DOHH2 (cell line): ENCODE measurements around the gene TMEM106C.
A peak's percentile ranks its signal among the peaks of the same experiment; 100 is the strongest.

Experiments
- H3F3A ChIP-seq: fragments of 200-600 bp; sonication (generic), shearing (Covaris generic); 2 replicates; pipeline ENCODE4 v1.6.0; 2016; ENCODE audit warnings: antibody characterized with exemption, mild to moderate bottlenecking; ENCODE audit not compliant: control insufficient read depth, insufficient read depth
- H3K27ac ChIP-seq: fragments of 200-600 bp; sonication (generic); 2 replicates; pipeline ENCODE4 v1.5.1; 2014; ENCODE audit warnings: low read depth, mild to moderate bottlenecking, low read length, moderate library complexity
- H3K27me3 ChIP-seq: fragments of 200-600 bp; sonication (generic); 2 replicates; pipeline ENCODE4 v1.6.1; 2014; ENCODE audit warnings: mild to moderate bottlenecking, low read length, mixed read lengths; ENCODE audit not compliant: control insufficient read depth
- H3K36me3 ChIP-seq: fragments of 200-600 bp; sonication (generic); 2 replicates; pipeline ENCODE4 v1.6.1; 2014; ENCODE audit warnings: mild to moderate bottlenecking, low read length, moderate library complexity, mixed read lengths; ENCODE audit not compliant: control insufficient read depth
- H3K4me1 ChIP-seq: fragments of 200-600 bp; sonication (generic); 2 replicates; pipeline ENCODE4 v1.6.1; 2014; ENCODE audit warnings: mild to moderate bottlenecking, low read length, mixed read lengths; ENCODE audit not compliant: control insufficient read depth
- H3K4me2 ChIP-seq: fragments of 200-600 bp; sonication (generic); 2 replicates; pipeline ENCODE4 v1.6.0; 2014; ENCODE audit warnings: mild to moderate bottlenecking, low read length, moderate library complexity
- H3K4me3 ChIP-seq: fragments of 200-600 bp; sonication (generic); 2 replicates; pipeline ENCODE4 v1.5.1; 2014; ENCODE audit warnings: mild to moderate bottlenecking, low read length, mixed read lengths
- H3K79me2 ChIP-seq: fragments of 200-600 bp; sonication (generic); 2 replicates; pipeline ENCODE4 v1.6.1; 2014; ENCODE audit warnings: mild to moderate bottlenecking, low read length, mixed read lengths; ENCODE audit not compliant: control insufficient read depth
- H3K9me2 ChIP-seq: fragments of 200-600 bp; sonication (generic); replicated peaks from 2 replicates; pipeline ENCODE4 v1.6.1; 2014; ENCODE audit warnings: mild to moderate bottlenecking, low read length, mixed read lengths; ENCODE audit not compliant: control insufficient read depth
- H3K9me3 ChIP-seq: fragments of 200-600 bp; sonication (generic); 2 replicates; pipeline ENCODE4 v1.6.1; 2014; ENCODE audit warnings: antibody characterized with exemption, low read length, mixed read lengths; ENCODE audit not compliant: control insufficient read depth, insufficient read depth
- H4K20me1 ChIP-seq: fragments of 200-600 bp; sonication (generic); 2 replicates; pipeline ENCODE4 v1.6.0; 2014; ENCODE audit warnings: low read depth, mild to moderate bottlenecking, antibody characterized with exemption, low read length, moderate library complexity; ENCODE audit not compliant: control insufficient read depth, insufficient read depth
- CTCF ChIP-seq: fragments of 200-600 bp; sonication (generic); IDR thresholded peaks from one replicate; pipeline ENCODE4 v1.5.1; 2014; ENCODE audit warnings: antibody characterized with exemption, mild to moderate bottlenecking, low read depth, low read length; ENCODE audit not compliant: poor library complexity, severe bottlenecking
- EZH2phosphoT487 ChIP-seq: fragments of 200-600 bp; sonication (generic); IDR thresholded peaks from 2 replicates; pipeline ENCODE4 v1.6.1; 2017; ENCODE audit warnings: borderline replicate concordance, mild to moderate bottlenecking, antibody characterized with exemption, low read length, moderate library complexity, mixed read lengths

The TMEM106C gene

GRCh38 chr12:47963340-47964040, at the start of gene TMEM106C:
Gene TMEM106C (plus strand): TSS chr12:47963596. CDS start chr12:47964237, 641 bp downstream.
- Histone ChIP-seq H3F3A (no peaks in the 10 kb centered on the region), H3K27ac (peak within 1 kb of the TSS; percentile 12; the same call in 1 of the 2 replicates), H3K27me3 (0 out of 2 replicates have a peak, but pooled peaks cover 3% of the 10 kb centered on the region), H3K4me1 (peaks cover 33% of the 10 kb centered on the region), H3K36me3 (peaks cover 45% of the 10 kb centered on the region), H3K79me2 (peaks cover 26% of the 10 kb centered on the region), H3K4me2 (peak within 1 kb of the TSS; percentile 79), H3K9me2 (no peaks in the 10 kb centered on the region), H3K4me3 (peak within 1 kb of the TSS; percentile 79), H3K9me3 (peaks cover 3% of the 10 kb centered on the region; the same call in 1 of the 2 replicates), H4K20me1 (0 out of 2 replicates have a peak, but pooled peaks cover 4% of the 10 kb centered on the region)
- peak; percentile 93 for TF ChIP-seq CTCF
- no peak for TF ChIP-seq EZH2phosphoT487

- TF ChIP-seq CTCF (no peak), EZH2phosphoT487 (no peak)
- Histone ChIP-seq H3K79me2 (no peaks in the 10 kb centered on the region), H4K20me1 (no peaks in the 10 kb centered on the region), H3K9me3 (no peaks in the 10 kb centered on the region), H3K27me3 (peaks cover 13% of the 10 kb centered on the region), H3K36me3 (no peaks in the 10 kb centered on the region), H3K4me3 (no peak overlapping the region), H3K9me2 (no peaks in the 10 kb centered on the region), H3K4me1 (no peaks in the 10 kb centered on the region), H3F3A (no peaks in the 10 kb centered on the region), H3K27ac (no peak overlapping the region), H3K4me2 (no peak overlapping the region)
Measured at GRCh38 chr12:47920913-47921312, 42.5 kb upstream of the TMEM106C start.

- no peaks in the 10 kb centered on the region for H3K4me1 ChIP-seq
- no peaks in the 10 kb centered on the region for H3K36me3 ChIP-seq
- no peaks in the 10 kb centered on the region for H3F3A ChIP-seq
- H4K20me1 ChIP-seq, result no peaks in the 10 kb centered on the region
- H3K4me3 ChIP-seq, result no peak overlapping the region
- TF ChIP-seq CTCF, result no peak
- H3K9me2 ChIP-seq, result no peaks in the 10 kb centered on the region
- no peak overlapping the region for H3K27ac ChIP-seq
- no peaks in the 10 kb centered on the region for H3K9me3 ChIP-seq
- peaks cover 15% of the 10 kb centered on the region for H3K27me3 ChIP-seq
- H3K79me2 ChIP-seq, result no peaks in the 10 kb centered on the region
- no peak overlapping the region for H3K4me2 ChIP-seq
Measured at GRCh38 chr12:47921907-47922306, 41.5 kb upstream of the TMEM106C start.
